ES-I3 (cell line): ENCODE measurements around the gene TCF12.

ENCODE experiments used
- H3K36me3 ChIP-seq: 2 replicates; pipeline ENCODE4 v1.6.1; 2013; ENCODE audit warnings: mild to moderate bottlenecking, low read length, control low read depth, moderate library complexity; ENCODE audit not compliant: insufficient read depth
- H3K4me1 ChIP-seq: 2 replicates; pipeline ENCODE4 v1.6.1; 2013; ENCODE audit warnings: mild to moderate bottlenecking, control low read depth, low read length; ENCODE audit not compliant: insufficient read depth
- H3K9ac ChIP-seq: 2 replicates; pipeline ENCODE4 v1.6.1; 2013; ENCODE audit warnings: low read depth, mild to moderate bottlenecking, low read length, moderate library complexity
- H3K9me3 ChIP-seq: 2 replicates; pipeline ENCODE4 v1.6.1; 2013; ENCODE audit warnings: mild to moderate bottlenecking, low read length, moderate library complexity; ENCODE audit not compliant: control insufficient read depth, insufficient read depth

The TCF12 gene

GRCh38 chr15:57015897-57016296, 97.5 kb downstream of the TCF12 start:
- no peaks in the 10 kb centered on the region for H3K36me3 ChIP-seq
- H3K4me1 ChIP-seq: peaks cover 22% of the 10 kb centered on the region
- H3K9ac ChIP-seq: no peak overlapping the region
- no peaks in the 10 kb centered on the region for H3K9me3 ChIP-seq

- Histone ChIP-seq H3K9ac (no peak overlapping the region), H3K4me1 (peaks cover 22% of the 10 kb centered on the region), H3K9me3 (no peaks in the 10 kb centered on the region), H3K36me3 (no peaks in the 10 kb centered on the region)
These were observed 98.6 kb downstream of the TCF12 start for GRCh38 chr15:57017024-57017423.

- H3K9ac ChIP-seq: no peak overlapping the region
- H3K4me1 ChIP-seq: peaks cover 22% of the 10 kb centered on the region
- no peaks in the 10 kb centered on the region for H3K36me3 ChIP-seq
- H3K9me3 ChIP-seq: no peaks in the 10 kb centered on the region
These were observed 99.7 kb downstream of the TCF12 start for GRCh38 chr15:57018151-57018550.

GRCh38 chr15:57019496-57020160, 101.2 kb downstream of the TCF12 start:
- H3K36me3 ChIP-seq: no peaks in the 10 kb centered on the region
- no peaks in the 10 kb centered on the region for H3K9me3 ChIP-seq
- H3K9ac ChIP-seq: no peak overlapping the region
- H3K4me1 ChIP-seq: peaks cover 22% of the 10 kb centered on the region

- Histone ChIP-seq H3K9ac (no peak overlapping the region), H3K4me1 (no peaks in the 10 kb centered on the region), H3K36me3 (no peaks in the 10 kb centered on the region), H3K9me3 (no peaks in the 10 kb centered on the region)
These were observed 107.0 kb downstream of the TCF12 start for GRCh38 chr15:57025264-57025926.

GRCh38 chr15:57026016-57026592, 107.7 kb downstream of the TCF12 start:
- no peaks in the 10 kb centered on the region for H3K36me3 ChIP-seq
- H3K9me3 ChIP-seq: no peaks in the 10 kb centered on the region
- peaks cover 4% of the 10 kb centered on the region for H3K4me1 ChIP-seq
- no peak overlapping the region for H3K9ac ChIP-seq

- H3K4me1 ChIP-seq: peaks cover 14% of the 10 kb centered on the region
- H3K9ac ChIP-seq: no peak overlapping the region
- no peaks in the 10 kb centered on the region for H3K36me3 ChIP-seq
- H3K9me3 ChIP-seq: no peaks in the 10 kb centered on the region
These were observed 109.2 kb downstream of the TCF12 start for GRCh38 chr15:57027596-57027995.

- no peaks in the 10 kb centered on the region for H3K9me3 ChIP-seq
- H3K4me1 ChIP-seq: peaks cover 14% of the 10 kb centered on the region
- H3K36me3 ChIP-seq: no peaks in the 10 kb centered on the region
- H3K9ac ChIP-seq: no peak overlapping the region
These were observed 109.7 kb downstream of the TCF12 start for GRCh38 chr15:57028176-57028575.

- H3K4me1 ChIP-seq: peaks cover 14% of the 10 kb centered on the region
- no peak overlapping the region for H3K9ac ChIP-seq
- H3K36me3 ChIP-seq: no peaks in the 10 kb centered on the region
- H3K9me3 ChIP-seq: no peaks in the 10 kb centered on the region
These were observed 111.6 kb downstream of the TCF12 start for GRCh38 chr15:57030011-57030410.

GRCh38 chr15:57031082-57031481, 112.6 kb downstream of the TCF12 start:
- Histone ChIP-seq H3K9ac (no peak overlapping the region), H3K4me1 (peaks cover 17% of the 10 kb centered on the region), H3K36me3 (no peaks in the 10 kb centered on the region), H3K9me3 (no peaks in the 10 kb centered on the region)

- no peak overlapping the region for H3K9ac ChIP-seq
- H3K4me1 ChIP-seq: peaks cover 21% of the 10 kb centered on the region
- no peaks in the 10 kb centered on the region for H3K9me3 ChIP-seq
- H3K36me3 ChIP-seq: no peaks in the 10 kb centered on the region
These were observed 113.2 kb downstream of the TCF12 start for GRCh38 chr15:57031605-57032004.

GRCh38 chr15:57032338-57032737, 113.9 kb downstream of the TCF12 start:
- peaks cover 21% of the 10 kb centered on the region for H3K4me1 ChIP-seq
- no peaks in the 10 kb centered on the region for H3K36me3 ChIP-seq
- no peaks in the 10 kb centered on the region for H3K9me3 ChIP-seq

GRCh38 chr15:57033715-57034439, 115.4 kb downstream of the TCF12 start:
- no peaks in the 10 kb centered on the region for H3K36me3 ChIP-seq
- H3K4me1 ChIP-seq: peaks cover 26% of the 10 kb centered on the region
- no peak overlapping the region for H3K9ac ChIP-seq
- no peaks in the 10 kb centered on the region for H3K9me3 ChIP-seq

More at GRCh38 chr15:57032338-57032737, 113.9 kb downstream of the TCF12 start:
- no peak overlapping the region for H3K9ac ChIP-seq

- H3K36me3 ChIP-seq: no peaks in the 10 kb centered on the region
These were observed 116.2 kb downstream of the TCF12 start for GRCh38 chr15:57034613-57035012.

More at GRCh38 chr15:57034613-57035012, 116.2 kb downstream of the TCF12 start:
- no peaks in the 10 kb centered on the region for H3K9me3 ChIP-seq
- no peak overlapping the region for H3K9ac ChIP-seq
- peaks cover 34% of the 10 kb centered on the region for H3K4me1 ChIP-seq
